ENCODE results near the gene ERF. TPM values are rescaled to one million over a fixed set of nuclear protein-coding genes. Genes with fewer than 3 reads are reported as not detected.

The ERF gene
- total and polyA plus RNA-seq, 2 of the 4 experiments (the other 2 are of a cell fraction): 5.2 to 32.4 TPM

DNA sequence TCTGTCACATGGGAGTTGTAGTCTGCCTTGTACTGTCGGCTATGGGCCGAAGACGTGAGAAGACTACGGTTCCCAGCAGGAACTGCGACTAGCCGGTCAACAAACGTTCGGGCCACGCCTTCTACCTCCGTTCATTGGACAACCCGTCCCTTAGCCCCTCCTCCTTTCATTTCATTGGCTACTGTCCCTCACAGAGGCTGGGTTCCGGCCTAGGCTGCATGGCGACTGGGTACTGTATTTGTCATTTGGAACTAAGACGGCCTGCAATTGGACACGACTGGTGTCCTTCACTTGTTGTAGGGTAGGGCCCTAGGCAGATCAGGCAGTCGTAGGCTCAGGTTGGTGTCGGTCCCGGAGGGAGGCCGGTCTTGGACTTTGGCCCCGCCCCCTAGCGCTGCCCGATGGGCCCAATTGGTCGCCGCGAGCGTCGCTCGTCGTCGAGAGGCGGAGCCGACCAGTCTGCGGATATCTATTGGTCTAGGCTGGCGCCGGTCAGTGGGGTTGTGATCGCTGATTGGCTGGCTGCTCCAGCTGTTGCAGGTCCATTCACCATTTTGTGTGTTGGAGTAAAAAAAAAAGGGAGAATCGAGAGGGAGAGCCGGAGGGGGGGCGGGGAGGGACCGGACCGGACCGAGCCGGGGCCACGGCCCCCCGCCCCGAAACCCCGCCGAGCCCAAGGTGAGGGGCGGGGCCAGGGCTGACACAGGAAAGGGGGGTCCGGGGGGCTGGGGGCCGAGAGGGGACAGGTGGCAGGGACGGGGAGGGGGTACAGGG, 14.0 kb upstream of the ERF start, which contains the start of gene CIC (continued):
- TF ChIP-seq, protein P1, sequence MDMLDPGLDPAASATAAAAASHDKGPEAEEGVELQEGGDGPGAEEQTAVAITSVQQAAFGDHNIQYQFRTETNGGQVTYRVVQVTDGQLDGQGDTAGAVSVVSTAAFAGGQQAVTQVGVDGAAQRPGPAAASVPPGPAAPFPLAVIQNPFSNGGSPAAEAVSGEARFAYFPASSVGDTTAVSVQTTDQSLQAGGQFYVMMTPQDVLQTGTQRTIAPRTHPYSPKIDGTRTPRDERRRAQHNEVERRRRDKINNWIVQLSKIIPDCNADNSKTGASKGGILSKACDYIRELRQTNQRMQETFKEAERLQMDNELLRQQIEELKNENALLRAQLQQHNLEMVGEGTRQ (IDR thresholded peaks at IDR 0.05; ENCODE audit: low read depth, low read length): peak; percentile 55; the same call in 1 of the 2 replicates
- TF ChIP-seq BHLHE40 (IDR thresholded peaks at IDR 0.05; ENCODE audit: low read depth, low read length): no peak

DNA sequence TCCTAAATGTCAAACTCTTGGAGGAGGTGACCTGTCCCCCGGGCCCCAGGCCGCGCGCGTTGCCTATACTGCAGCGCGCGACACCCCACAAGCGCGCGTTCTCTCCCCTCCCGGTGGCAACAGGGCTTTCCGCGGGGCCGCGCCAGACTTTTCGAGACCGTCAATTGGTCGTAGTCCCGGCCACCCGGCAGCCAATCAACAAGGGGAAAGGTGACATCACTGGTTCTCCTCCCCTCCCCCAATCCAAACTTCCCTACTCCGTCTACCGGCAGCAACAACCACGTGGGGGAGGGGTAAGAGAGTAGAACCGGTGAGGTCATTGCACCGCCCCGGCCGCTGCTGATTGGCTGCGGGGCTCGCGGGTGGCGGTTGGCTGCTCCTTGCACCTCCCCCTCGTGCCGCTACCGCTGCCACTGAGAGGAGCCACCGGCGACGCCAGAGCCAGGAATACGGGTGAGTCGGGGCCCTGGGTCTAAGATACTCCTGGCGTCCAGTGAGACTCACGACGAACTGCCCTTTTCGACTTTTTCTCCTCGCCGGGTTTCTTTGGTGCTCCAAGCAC, 13.3 kb upstream of the ERF start:
- H3K14ac ChIP-seq (replicated peaks; ENCODE audit: low read depth, low read length): peak overlapping the region; percentile 98
- H4K91ac ChIP-seq (ENCODE audit: insufficient read depth, low read depth, low read length): peak overlapping the region; percentile 98
- no TSS peak for BruUV-seq (replicated peaks)
- H2BK120ac ChIP-seq (ENCODE audit: low read depth, low read length): peak overlapping the region; percentile 98
- DNase-seq (peak; percentile 99), ATAC-seq (ENCODE audit: low read depth) (peak; percentile 82)
- H2BK5ac ChIP-seq (ENCODE audit: low read depth, low read length, poor library complexity, severe bottlenecking): peak overlapping the region; percentile 95
- peak overlapping the region; percentile 76 for H3K4me2 ChIP-seq (ENCODE audit: low read depth, low read length)
- dilution Hi-C loops (cut with HindIII; ENCODE audit: low sequenced_read_pairs, unreplicated experiment): no loop called here
- H3K56ac ChIP-seq (ENCODE audit: extremely low read depth, insufficient read depth, low read length): peak overlapping the region; percentile 99
- peak overlapping the region; percentile 90 for H3K27ac ChIP-seq (ENCODE audit: insufficient read depth, low read length)
- H3K9me3 ChIP-seq (ENCODE audit: control insufficient read depth, insufficient read depth, low read length): no peaks in the 10 kb centered on the region
- 0% methylated on average over 15 of the region's 46 CpGs; no CpG with 5 or more reads in 1 of the 2 experiments for WGBS, 2 experiments (ENCODE audit: extremely low coverage in 2 of 2, insufficient read length in 1 of 2)
- in situ Hi-C loops (cut with MboI; ENCODE audit: low sequenced_read_pairs): no loop called here
- H3K36me3 ChIP-seq (ENCODE audit: control insufficient read depth, insufficient read depth, low read length): peaks cover 2% of the 10 kb centered on the region; the same call in 1 of the 2 replicates
- H2AK5ac ChIP-seq (ENCODE audit: low read depth, low read length): peak overlapping the region; percentile 56; the same call in 1 of the 2 replicates
- peak overlapping the region; percentile 97 for H3K23ac ChIP-seq (ENCODE audit: low read depth, low read length)
- H2AK9ac ChIP-seq (replicated peaks; ENCODE audit: low read depth, low read length, poor library complexity): peak overlapping the region; percentile 79
- peak overlapping the region; percentile 92 for H2BK20ac ChIP-seq (ENCODE audit: low read depth, low read length)
- H4K5ac ChIP-seq (ENCODE audit: low read depth, low read length): peak overlapping the region; percentile 55
- peaks cover 10% of the 10 kb centered on the region for H3K4me1 ChIP-seq (ENCODE audit: control insufficient read depth, insufficient read depth, low read length)
- H3K4me3 ChIP-seq (ENCODE audit: insufficient read depth, low read depth, low read length): peak overlapping the region; percentile 55
- peaks cover 15 to 29% of the 10 kb centered on the region in 2 experiments for H3K79me1 ChIP-seq (ENCODE audit: low read depth in 1 of 2, low read length in 2 of 2)
- peaks cover 4% of the 10 kb centered on the region for H3K9me1 ChIP-seq (ENCODE audit: insufficient read depth, low read length)
- peak overlapping the region; percentile 84; the same call in 1 of the 3 replicates for H2BK15ac ChIP-seq (ENCODE audit: low read depth, low read length)
- no peaks in the 10 kb centered on the region for H4K20me1 ChIP-seq (ENCODE audit: insufficient read depth, low read length)
- H3K18ac ChIP-seq (ENCODE audit: low read depth, low read length): peak overlapping the region; percentile 85
- H3K27me3 ChIP-seq (ENCODE audit: control insufficient read depth, insufficient read depth, low read length): no peaks in the 10 kb centered on the region
- ChIA-PET CTCF (no interaction called here), POLR2A (ENCODE audit: unreplicated experiment) (no interaction called here)
- peak overlapping the region; percentile 97 for H3K4ac ChIP-seq (ENCODE audit: low read depth, low read length)
- peak overlapping the region; percentile 86 for H3K9ac ChIP-seq (ENCODE audit: low read depth, low read length)
- intact Hi-C loops (cut with micrococcal nuclease): no loop called here
- peak overlapping the region; percentile 99 for H2AFZ ChIP-seq (replicated peaks; ENCODE audit: low read length, poor library complexity)
- peak overlapping the region; percentile 21 to 98; a peak in 3 of 4 replicates for H4K8ac ChIP-seq (ENCODE audit: low read depth in 2 of 2, low read length in 2 of 2)
- TF ChIP-seq CEBPB (IDR thresholded peaks at IDR 0.05; ENCODE audit: low read depth, low read length): peak; percentile 45; the same call in 1 of the 2 replicates
- no peak for TF ChIP-seq CHD1 (IDR thresholded peaks at IDR 0.05; ENCODE audit: low read depth, low read length)
- TF ChIP-seq FOS (IDR thresholded peaks at IDR 0.05; ENCODE audit: low read depth, low read length): peak; percentile 30; the same call in 1 of the 2 replicates
- no peak for TF ChIP-seq MAFK (IDR thresholded peaks at IDR 0.05; ENCODE audit: low read depth, low read length)
- TF ChIP-seq, protein P2, sequence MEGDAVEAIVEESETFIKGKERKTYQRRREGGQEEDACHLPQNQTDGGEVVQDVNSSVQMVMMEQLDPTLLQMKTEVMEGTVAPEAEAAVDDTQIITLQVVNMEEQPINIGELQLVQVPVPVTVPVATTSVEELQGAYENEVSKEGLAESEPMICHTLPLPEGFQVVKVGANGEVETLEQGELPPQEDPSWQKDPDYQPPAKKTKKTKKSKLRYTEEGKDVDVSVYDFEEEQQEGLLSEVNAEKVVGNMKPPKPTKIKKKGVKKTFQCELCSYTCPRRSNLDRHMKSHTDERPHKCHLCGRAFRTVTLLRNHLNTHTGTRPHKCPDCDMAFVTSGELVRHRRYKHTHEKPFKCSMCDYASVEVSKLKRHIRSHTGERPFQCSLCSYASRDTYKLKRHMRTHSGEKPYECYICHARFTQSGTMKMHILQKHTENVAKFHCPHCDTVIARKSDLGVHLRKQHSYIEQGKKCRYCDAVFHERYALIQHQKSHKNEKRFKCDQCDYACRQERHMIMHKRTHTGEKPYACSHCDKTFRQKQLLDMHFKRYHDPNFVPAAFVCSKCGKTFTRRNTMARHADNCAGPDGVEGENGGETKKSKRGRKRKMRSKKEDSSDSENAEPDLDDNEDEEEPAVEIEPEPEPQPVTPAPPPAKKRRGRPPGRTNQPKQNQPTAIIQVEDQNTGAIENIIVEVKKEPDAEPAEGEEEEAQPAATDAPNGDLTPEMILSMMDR (conservative IDR thresholded peaks at IDR 0.05; ENCODE audit: low read depth, low read length): 0 out of 2 replicates have a peak, but pooled peaks have one; percentile 3
- peak; percentile 68 for TF ChIP-seq RFX5 (IDR thresholded peaks at IDR 0.05; ENCODE audit: low read depth, low read length)
- no peak for TF ChIP-seq NFE2L2 (IDR thresholded peaks at IDR 0.05; ENCODE audit: low read depth, low read length)
- TF ChIP-seq POLR2A (IDR thresholded peaks at IDR 0.05; ENCODE audit: low read depth, low read length): peak; percentile 79
- TF ChIP-seq, protein P3, sequence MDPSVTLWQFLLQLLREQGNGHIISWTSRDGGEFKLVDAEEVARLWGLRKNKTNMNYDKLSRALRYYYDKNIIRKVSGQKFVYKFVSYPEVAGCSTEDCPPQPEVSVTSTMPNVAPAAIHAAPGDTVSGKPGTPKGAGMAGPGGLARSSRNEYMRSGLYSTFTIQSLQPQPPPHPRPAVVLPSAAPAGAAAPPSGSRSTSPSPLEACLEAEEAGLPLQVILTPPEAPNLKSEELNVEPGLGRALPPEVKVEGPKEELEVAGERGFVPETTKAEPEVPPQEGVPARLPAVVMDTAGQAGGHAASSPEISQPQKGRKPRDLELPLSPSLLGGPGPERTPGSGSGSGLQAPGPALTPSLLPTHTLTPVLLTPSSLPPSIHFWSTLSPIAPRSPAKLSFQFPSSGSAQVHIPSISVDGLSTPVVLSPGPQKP (IDR thresholded peaks at IDR 0.05; ENCODE audit: borderline replicate concordance, low read depth, low read length): no peak
- peak; percentile 55 for TF ChIP-seq BHLHE40 (IDR thresholded peaks at IDR 0.05; ENCODE audit: low read depth, low read length)
